T-helper 22 cell (primary cell): ENCODE results near the gene SIGLEC5.
A peak's percentile ranks its signal among the peaks of the same experiment; 100 is the strongest.

Experiments
- DNase-seq: peaks from one replicate; pipeline ENCODE4 v3.0.0-alpha.2; 2020; ENCODE audit warnings: low read depth

Gene SIGLEC5

GRCh38 chr19:51589511-51589910, 40.7 kb downstream of the SIGLEC5 start:
- DNase-seq, result no peak

GRCh38 chr19:51587264-51588191, 42.7 kb downstream of the SIGLEC5 start:
- DNase-seq, result no peak

DNA sequence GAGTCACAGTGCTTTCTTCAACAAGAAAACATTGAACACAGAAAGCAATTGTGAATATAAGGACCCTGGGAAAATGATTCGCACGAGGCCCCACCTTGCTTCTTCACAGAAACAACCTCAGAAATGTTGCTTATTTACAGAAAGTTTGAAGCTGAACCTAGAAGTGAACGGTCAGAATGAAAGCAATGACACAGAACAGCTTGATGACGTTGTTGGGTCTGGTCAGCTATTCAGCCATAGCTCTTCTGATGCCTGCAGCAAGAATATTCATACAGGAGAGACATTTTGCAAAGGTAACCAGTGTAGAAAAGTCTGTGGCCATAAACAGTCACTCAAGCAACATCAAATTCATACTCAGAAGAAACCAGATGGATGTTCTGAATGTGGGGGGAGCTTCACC, 43.4 kb downstream of the SIGLEC5 start:
- no peak for DNase-seq

- DNase-seq, result no peak
Measured at GRCh38 chr19:51586103-51586728, 44.0 kb downstream of the SIGLEC5 start.

- DNase-seq, result no peak
Measured at GRCh38 chr19:51576850-51577249, 53.4 kb downstream of the SIGLEC5 start.

- no peak for DNase-seq
Measured at GRCh38 chr19:51573331-51573730, 56.9 kb downstream of the SIGLEC5 start.

DNA sequence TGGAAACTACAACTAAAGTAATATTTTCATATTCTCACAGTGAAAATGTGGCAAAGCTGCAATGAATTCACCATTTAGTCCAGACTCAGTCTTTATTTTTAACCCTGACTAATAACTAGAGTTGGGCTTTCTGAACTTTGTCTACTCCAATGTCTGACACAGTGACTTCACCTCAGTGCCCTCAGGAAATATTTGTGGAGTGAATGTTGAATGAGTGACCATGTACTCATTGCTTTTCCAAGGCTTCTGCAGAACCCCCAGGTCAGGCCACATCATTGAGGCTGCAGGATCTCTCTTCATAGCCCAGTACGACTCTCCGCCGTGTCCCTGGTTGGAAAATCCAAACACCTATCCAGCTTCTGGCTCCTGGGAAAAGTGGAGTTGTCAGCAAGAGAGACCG, 57.3 kb downstream of the SIGLEC5 start:
- no peak for DNase-seq

GRCh38 chr19:51572410-51572809, 57.8 kb downstream of the SIGLEC5 start:
- DNase-seq, result no peak

DNA sequence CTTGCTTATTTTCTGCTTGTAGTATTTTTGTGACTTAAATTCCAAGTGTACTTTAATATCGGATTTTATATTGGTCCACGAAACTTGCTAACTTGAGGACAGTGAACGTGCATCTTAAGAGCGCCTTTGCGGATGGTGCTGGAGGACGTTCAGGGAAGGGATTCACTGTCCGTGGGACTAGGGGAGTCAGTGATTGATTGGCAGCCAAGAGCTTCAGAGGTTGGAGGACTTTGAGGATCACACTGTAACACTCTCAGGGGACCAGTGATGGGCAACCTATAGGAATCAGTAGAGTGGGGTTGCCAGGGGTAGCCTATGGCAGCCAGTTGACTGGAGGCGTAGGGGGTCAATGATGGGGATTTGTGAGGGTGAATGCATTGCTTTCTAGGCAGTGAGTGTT, 58.6 kb downstream of the SIGLEC5 start:
- DNase-seq, result no peak

DNA sequence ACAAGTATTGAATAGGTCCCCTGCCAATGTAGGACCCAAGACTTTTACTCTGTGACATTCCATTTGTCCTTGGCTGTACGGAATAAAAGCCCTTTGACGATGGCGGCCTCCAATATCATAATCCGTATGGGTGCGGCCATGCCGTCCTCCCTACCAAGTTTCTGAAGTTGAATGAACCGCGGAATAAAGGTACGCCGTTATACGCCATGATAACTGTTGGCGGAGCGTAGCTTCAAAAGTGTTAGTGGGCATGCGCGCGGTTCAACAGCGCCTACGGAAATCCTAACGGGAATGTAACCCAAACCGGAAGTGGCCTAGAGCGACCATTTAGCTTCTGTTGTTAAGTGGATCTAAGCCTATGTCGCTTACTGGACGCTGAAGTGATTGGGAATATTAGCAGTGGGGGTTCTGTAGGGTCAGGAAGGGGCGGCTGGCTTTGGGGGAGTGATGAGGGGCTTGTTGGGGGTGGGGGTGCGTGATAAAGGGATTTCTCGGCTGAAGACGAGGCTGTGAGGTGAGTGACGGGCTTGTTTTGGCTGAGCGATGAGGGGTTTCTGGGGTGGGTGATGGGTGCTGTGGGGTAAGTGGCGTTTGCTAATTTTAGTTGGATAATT, 59.1 kb downstream of the SIGLEC5 start, which contains the start of gene ZNF175:
Gene ZNF175 (plus strand): TSS at position 322 of the 614 bp plus-strand sequence. CDS start 2,047 bp downstream, outside the sequence.
- DNase-seq, result peak; percentile 60

- DNase-seq, result no peak
Measured at GRCh38 chr19:51568456-51568855, 61.7 kb downstream of the SIGLEC5 start.

DNA sequence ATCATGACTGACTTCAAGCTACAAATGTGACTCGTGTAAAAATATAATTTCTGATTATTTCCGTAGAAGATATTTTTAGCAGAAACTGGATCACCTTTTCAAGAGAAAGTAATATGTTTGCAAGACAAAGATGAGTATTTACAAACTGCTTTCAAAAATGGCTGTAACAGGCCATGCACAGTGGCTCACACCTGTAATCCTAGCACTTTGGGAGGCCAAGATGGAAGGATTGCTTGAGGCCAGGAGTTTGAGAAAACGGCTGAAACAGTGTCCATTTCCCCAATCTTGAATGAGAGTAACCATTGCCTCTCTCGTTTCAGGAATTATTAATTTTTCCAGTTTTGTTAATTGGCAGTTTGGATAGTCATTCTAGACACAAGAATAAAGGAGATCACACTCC, 62.6 kb downstream of the SIGLEC5 start:
- no peak for DNase-seq

GRCh38 chr19:51566489-51567100, 63.6 kb downstream of the SIGLEC5 start:
- DNase-seq, result no peak

GRCh38 chr19:51565583-51565982, 64.6 kb downstream of the SIGLEC5 start:
- DNase-seq, result no peak

DNA sequence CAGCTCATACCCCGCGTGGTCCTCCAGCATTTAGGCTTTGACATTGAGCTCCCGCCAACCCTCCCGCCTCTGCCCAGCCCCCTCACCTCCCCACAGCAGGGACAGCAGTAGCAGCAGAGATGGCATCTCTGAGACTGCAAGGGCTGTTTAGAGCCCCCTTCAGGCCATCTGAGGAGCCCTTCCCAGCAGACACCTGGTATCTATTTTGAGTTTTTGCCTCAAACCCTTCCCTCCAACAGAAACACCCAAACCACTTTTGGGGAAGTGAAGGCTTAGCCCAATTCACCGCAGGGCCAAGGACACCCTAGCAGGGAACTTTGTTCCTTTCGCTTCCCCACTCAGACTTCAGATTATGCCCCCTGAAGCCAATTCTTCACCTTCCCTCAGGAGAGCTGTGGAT, 65.4 kb downstream of the SIGLEC5 start:
- DNase-seq, result no peak
